ENCODE data around the gene MX1. TPM values are rescaled to one million over a fixed set of nuclear protein-coding genes. Genes with fewer than 3 reads are reported as not detected.

The MX1 gene
- total and polyA plus RNA-seq, 2 donors (not counting 3 experiments of a cell fraction or from before 2014, with no cell fraction given): 5.9 to 25.1 TPM

DNA sequence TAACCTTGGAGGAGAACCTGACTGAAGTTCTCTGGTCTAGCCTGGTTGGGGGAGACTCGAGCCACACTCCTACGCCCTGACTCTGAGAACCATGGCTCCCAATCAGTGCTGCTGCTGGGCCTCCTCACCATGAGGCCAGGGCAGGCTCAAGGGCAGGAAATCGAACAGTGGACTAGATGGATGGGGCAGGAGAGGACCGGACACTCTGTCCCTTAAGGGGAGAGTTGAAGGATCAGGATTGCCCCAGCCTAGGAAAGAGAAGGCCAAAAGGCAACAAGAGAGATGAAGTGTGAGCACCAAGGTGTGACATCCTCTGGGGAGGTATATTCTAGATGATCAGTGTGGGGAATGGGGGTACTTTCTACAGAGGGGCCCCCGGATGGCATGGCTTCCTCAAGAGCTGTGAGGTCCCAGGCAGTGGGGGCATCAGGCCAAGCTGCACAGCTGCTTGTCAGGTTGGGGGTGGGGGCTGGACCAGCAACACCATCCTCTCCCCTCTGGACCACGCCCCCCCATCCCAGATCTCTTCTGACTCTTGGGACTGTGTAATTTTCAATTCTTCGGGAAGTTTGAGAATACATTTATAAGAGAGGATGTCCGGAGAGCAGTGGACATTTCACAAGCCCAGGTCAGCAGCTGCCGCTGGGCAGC, 34.0 kb downstream of the MX1 start:
- DNase-seq (ENCODE audit: low read depth, low spot score) (no peak), FAIRE-seq (no peak)
- Histone ChIP-seq H2AFZ (ENCODE audit: low read depth, low read length) (no peak overlapping the region), H4K20me1 (replicated peaks; ENCODE audit: control insufficient read depth, extremely low read depth, insufficient read depth, low read length) (no peaks in the 10 kb centered on the region), H3K36me3 (ENCODE audit: control insufficient read depth in 2 of 2, extremely low read depth in 1 of 2, insufficient read depth in 2 of 2, low read length in 2 of 2) (no peaks in the 10 kb centered on the region), H3K27ac (ENCODE audit: insufficient read depth, low read depth, low read length) (no peak overlapping the region), H3K9me3 (replicated peaks; ENCODE audit: control insufficient read depth, insufficient read depth, low read length) (no peaks in the 10 kb centered on the region), H3K79me2 (ENCODE audit: control insufficient read depth, insufficient read depth, low read length) (no peaks in the 10 kb centered on the region), H3K9ac (replicated peaks; ENCODE audit: extremely low read depth, insufficient read depth, low read length) (no peak overlapping the region), H3K4me3 (replicated peaks in 1 of 3; ENCODE audit: insufficient read depth in 1 of 3, low read depth in 1 of 3, low read length in 3 of 3) (no peak overlapping the region), H3K4me2 (ENCODE audit: insufficient read depth, low read length) (no peak overlapping the region), H3K9me1 (replicated peaks; ENCODE audit: control insufficient read depth, extremely low read depth, insufficient read depth, low read length) (no peaks in the 10 kb centered on the region), H3K27me3 (ENCODE audit: control insufficient read depth in 2 of 2, insufficient read depth in 2 of 2, low read length in 2 of 2) (no peaks in the 10 kb centered on the region), H3K4me1 (ENCODE audit: control insufficient read depth, extremely low read depth, insufficient read depth, low read length) (no peaks in the 10 kb centered on the region)
- no TSS peak for BruUV-seq (replicated peaks)
- TF ChIP-seq POLR2AphosphoS5 (IDR thresholded peaks at IDR 0.05; ENCODE audit: insufficient read depth, low read depth, low read length) (no peak), JUN (IDR thresholded peaks at IDR 0.05; ENCODE audit: borderline replicate concordance, insufficient read depth, insufficient read length, low read depth) (no peak), MYC (IDR thresholded peaks at IDR 0.05; ENCODE audit: low read depth, low read length) (no peak), POLR2A (IDR thresholded peaks at IDR 0.05; ENCODE audit: low read depth, low read length) (no peak), GATA2 (IDR thresholded peaks at IDR 0.05; ENCODE audit: insufficient read depth, insufficient read length, low read depth, low read length) (no peak)
- TF ChIP-seq, protein P1, sequence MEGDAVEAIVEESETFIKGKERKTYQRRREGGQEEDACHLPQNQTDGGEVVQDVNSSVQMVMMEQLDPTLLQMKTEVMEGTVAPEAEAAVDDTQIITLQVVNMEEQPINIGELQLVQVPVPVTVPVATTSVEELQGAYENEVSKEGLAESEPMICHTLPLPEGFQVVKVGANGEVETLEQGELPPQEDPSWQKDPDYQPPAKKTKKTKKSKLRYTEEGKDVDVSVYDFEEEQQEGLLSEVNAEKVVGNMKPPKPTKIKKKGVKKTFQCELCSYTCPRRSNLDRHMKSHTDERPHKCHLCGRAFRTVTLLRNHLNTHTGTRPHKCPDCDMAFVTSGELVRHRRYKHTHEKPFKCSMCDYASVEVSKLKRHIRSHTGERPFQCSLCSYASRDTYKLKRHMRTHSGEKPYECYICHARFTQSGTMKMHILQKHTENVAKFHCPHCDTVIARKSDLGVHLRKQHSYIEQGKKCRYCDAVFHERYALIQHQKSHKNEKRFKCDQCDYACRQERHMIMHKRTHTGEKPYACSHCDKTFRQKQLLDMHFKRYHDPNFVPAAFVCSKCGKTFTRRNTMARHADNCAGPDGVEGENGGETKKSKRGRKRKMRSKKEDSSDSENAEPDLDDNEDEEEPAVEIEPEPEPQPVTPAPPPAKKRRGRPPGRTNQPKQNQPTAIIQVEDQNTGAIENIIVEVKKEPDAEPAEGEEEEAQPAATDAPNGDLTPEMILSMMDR (IDR thresholded peaks at IDR 0.05; ENCODE audit: extremely low read depth in 1 of 2, insufficient read depth in 1 of 2, low read depth in 1 of 2, low read length in 2 of 2): no peak
- ChIA-PET CTCF (interaction anchor here (0.6 to 6.9 kb wide), 10 partner anchors 9 to 338 kb away, joined by 3 to 220 read pairs (median 3); partner anchors contain the start of gene MX1), POLR2A (no interaction called here)
- intact Hi-C loops (cut with micrococcal nuclease): loop anchor here (1.0 kb wide), 2 partner anchors 177 to 338 kb away; no protein-coding TSS in a partner anchor
- dilution Hi-C loops (cut with MboI; ENCODE audit: extremely low pct_ligation_motif_present, low sequenced_read_pairs): no loop called here

Data from endothelial cell of umbilical vein (primary cell).